Spleen (tissue), 3 donors: ENCODE results near the gene NRG3.

Experiments
- POLR2A ChIP-seq, 3 donors: fragments of 450-650 bp; IDR thresholded peaks; one replicate each; pipeline ENCODE4 v1.5.1; 2017; ENCODE audit warnings: antibody characterized with exemption in 3 of 3, mild to moderate bottlenecking in 1 of 3
- POLR2AphosphoS5 ChIP-seq, 3 donors: sonication (generic); formaldehyde crosslinking; IDR thresholded peaks; one replicate each; pipeline ENCODE4 v1.5.1; 2017; ENCODE audit warnings: antibody characterized with exemption in 3 of 3

GRCh38 chr10:82171899-82172298, 296.9 kb downstream of the NRG3 start:
- TF ChIP-seq POLR2A (IDR thresholded peaks at IDR 0.05) (no peak), POLR2AphosphoS5 (IDR thresholded peaks at IDR 0.05) (no peak)
